PC-3 (cell line): ENCODE results near the gene ELMO2. TPM values are rescaled to one million over a fixed set of nuclear protein-coding genes. Genes with fewer than 3 reads are reported as not detected.
"Not testable (repeated sequence)": the region's sequence is repeated elsewhere in the genome, so short reads cannot be mapped to it uniquely, and the experiment has no call there.

Source experiments
- ATAC-seq: fragments of 200-7000 bp; cut with Tn5 transposase; 2 replicates; pipeline ENCODE4 v1.9.1; 2020; ENCODE audit warnings: mild to moderate bottlenecking, moderate library complexity
- BruUV-seq: library from RNA; stranded (reverse); fragments of 400-500 nt; replicated peaks from 2 replicates; lab custom pipeline; 2021; lab: Mats Ljungman, UMichigan
- CTCF ChIA-PET: fragments of 300-600 bp; sonication (Branson Sonifier 250); formaldehyde crosslinking; loops from one replicate; lab custom pipeline; 2022; ENCODE audit warnings: antibody characterized with exemption; lab: Charles Lee
- POLR2A ChIA-PET: fragments of 300-600 bp; sonication (Branson Sonifier 250); formaldehyde crosslinking; loops from one replicate; lab custom pipeline; 2022; ENCODE audit warnings: antibody characterized with exemption; ENCODE audit not compliant: unreplicated experiment; lab: Charles Lee
- DNase-seq: peaks from one replicate; pipeline ENCODE4 v3.0.0-alpha.2; 2015
- H2AFZ ChIP-seq: fragments of 300-600 bp; sonication (generic); 2 replicates; pipeline ENCODE4 v1.6.0; 2016; ENCODE audit warnings: antibody characterized with exemption, low read length
- H3F3A ChIP-seq: fragments of 300-600 bp; sonication (generic); one replicate; pipeline ENCODE4 v1.6.0; 2017; ENCODE audit warnings: antibody characterized with exemption, low read length, control low read depth, mild to moderate bottlenecking; ENCODE audit not compliant: unreplicated experiment
- H3K27ac ChIP-seq: fragments of 300-600 bp; sonication (generic); 2 replicates; pipeline ENCODE4 v1.5.1; 2016; ENCODE audit warnings: mild to moderate bottlenecking, low read length
- H3K27me3 ChIP-seq: fragments of 300-600 bp; sonication (generic); 2 replicates; pipeline ENCODE4 v1.6.1; 2016; ENCODE audit warnings: low read length, mixed read lengths
- H3K36me3 ChIP-seq: fragments of 300-600 bp; sonication (generic); 2 replicates; pipeline ENCODE4 v1.6.1; 2016; ENCODE audit warnings: low read depth, mixed run types, low read length, mixed read lengths
- H3K4me1 ChIP-seq: fragments of 300-600 bp; sonication (generic); 2 replicates; pipeline ENCODE4 v1.5.1; 2016; ENCODE audit warnings: low read length; ENCODE audit not compliant: insufficient read depth
- H3K4me2 ChIP-seq: fragments of 300-600 bp; sonication (generic); 2 replicates; pipeline ENCODE4 v1.6.0; 2016; ENCODE audit warnings: low read length
- H3K4me3 ChIP-seq: fragments of 300-600 bp; sonication (generic); 2 replicates; pipeline ENCODE4 v1.5.1; 2016; ENCODE audit warnings: mild to moderate bottlenecking, low read length, mixed read lengths
- H3K79me2 ChIP-seq: fragments of 300-600 bp; sonication (generic); 2 replicates; pipeline ENCODE4 v1.6.1; 2017; ENCODE audit warnings: low read length, mixed read lengths
- H3K9ac ChIP-seq: fragments of 300-600 bp; sonication (generic); 2 replicates; pipeline ENCODE4 v1.6.0; 2016; ENCODE audit warnings: mild to moderate bottlenecking, low read length
- H3K9me2 ChIP-seq: fragments of 300-600 bp; sonication (generic); replicated peaks from 2 replicates; pipeline ENCODE4 v1.6.1; 2016; ENCODE audit warnings: mixed run types, low read length, mixed read lengths
- H3K9me3 ChIP-seq: fragments of 300-600 bp; sonication (generic); 2 replicates; pipeline ENCODE4 v1.6.1; 2016; ENCODE audit warnings: low read length, mixed read lengths
- H4K20me1 ChIP-seq: fragments of 300-600 bp; sonication (generic); 2 replicates; pipeline ENCODE4 v1.6.1; 2016; ENCODE audit warnings: low read length, mixed read lengths
- EZH2 ChIP-seq: fragments of 300-600 bp; sonication (generic); IDR thresholded peaks from one replicate; pipeline ENCODE4 v1.6.1; 2017; ENCODE audit warnings: antibody characterized with exemption, mild to moderate bottlenecking, low read length; ENCODE audit not compliant: unreplicated experiment
- EZH2phosphoT487 ChIP-seq: fragments of 300-600 bp; sonication (generic); IDR thresholded peaks from 2 replicates; pipeline ENCODE4 v1.6.1; 2018; ENCODE audit warnings: mild to moderate bottlenecking, antibody characterized with exemption, low read length, borderline replicate concordance
- intact Hi-C: fragments of 100-400 bp; cut with micrococcal nuclease; formaldehyde crosslinking; loops from 2 replicates; pipeline ENCODE4 v1.9.0; 2023
- total RNA-seq: library from RNA; depleted of rRNA; stranded (reverse); fragments of >200 nt; gene quantifications from 2 replicates; pipeline ENCODE4 v1.2.3, GENCODE V29; 2014
- TF ChIP-seq, protein P1 (sequence below): fragments of 300-600 bp; sonication (generic); conservative IDR thresholded peaks from 2 replicates; pipeline ENCODE4 v1.5.1; 2017; ENCODE audit warnings: antibody characterized with exemption, low read depth, mild to moderate bottlenecking, low read length

ELMO2 gene
- total RNA-seq, 1 experiment from 2014 or later: 29.0 TPM

DNA sequence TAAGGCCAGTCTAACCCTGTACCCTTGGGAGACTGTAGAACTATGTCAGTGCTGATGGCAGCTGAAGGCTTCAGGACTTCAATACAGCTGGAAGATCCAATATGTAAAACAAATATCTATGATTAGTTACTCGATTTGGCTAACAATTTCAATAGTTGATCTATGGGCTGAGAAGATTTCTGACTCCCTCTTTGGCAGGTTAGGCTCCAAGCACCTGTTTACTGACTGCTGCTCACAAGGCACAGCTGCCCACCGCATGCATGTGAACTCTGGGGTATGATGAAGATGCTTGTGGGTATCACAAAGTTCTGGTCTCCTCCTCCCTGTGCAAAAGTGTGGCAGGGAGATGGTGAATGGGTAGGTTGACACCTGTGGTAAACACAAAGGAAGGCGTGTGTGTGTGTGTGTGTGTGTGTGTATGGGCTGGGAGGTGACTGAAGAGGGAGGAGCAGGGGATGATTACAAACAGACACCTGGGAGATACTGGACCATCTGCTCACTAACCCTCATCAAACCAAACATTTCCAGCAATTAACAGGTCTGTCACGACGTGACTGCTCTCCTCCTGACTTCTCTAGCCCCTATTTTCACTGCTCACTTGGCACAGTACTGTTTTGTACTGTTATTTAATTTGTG lies 18.1 kb downstream of the ELMO2 start:
- Histone ChIP-seq H3K9ac (no peak overlapping the region), H3K27me3 (no peaks in the 10 kb centered on the region), H3K9me2 (no peaks in the 10 kb centered on the region), H3K4me3 (no peak overlapping the region), H3K9me3 (no peaks in the 10 kb centered on the region), H4K20me1 (no peaks in the 10 kb centered on the region), H3K79me2 (no peaks in the 10 kb centered on the region), H3F3A (no peaks in the 10 kb centered on the region), H3K4me1 (no peaks in the 10 kb centered on the region), H3K4me2 (no peak overlapping the region), H3K36me3 (peaks cover 19% of the 10 kb centered on the region), H3K27ac (no peak overlapping the region), H2AFZ (no peak overlapping the region)
- BruUV-seq: no TSS peak
- no peak for DNase-seq
- ATAC-seq: no peak
- ChIA-PET CTCF (no interaction called here), POLR2A (no interaction called here)
- intact Hi-C loops: no loop called here
- TF ChIP-seq, protein P1, sequence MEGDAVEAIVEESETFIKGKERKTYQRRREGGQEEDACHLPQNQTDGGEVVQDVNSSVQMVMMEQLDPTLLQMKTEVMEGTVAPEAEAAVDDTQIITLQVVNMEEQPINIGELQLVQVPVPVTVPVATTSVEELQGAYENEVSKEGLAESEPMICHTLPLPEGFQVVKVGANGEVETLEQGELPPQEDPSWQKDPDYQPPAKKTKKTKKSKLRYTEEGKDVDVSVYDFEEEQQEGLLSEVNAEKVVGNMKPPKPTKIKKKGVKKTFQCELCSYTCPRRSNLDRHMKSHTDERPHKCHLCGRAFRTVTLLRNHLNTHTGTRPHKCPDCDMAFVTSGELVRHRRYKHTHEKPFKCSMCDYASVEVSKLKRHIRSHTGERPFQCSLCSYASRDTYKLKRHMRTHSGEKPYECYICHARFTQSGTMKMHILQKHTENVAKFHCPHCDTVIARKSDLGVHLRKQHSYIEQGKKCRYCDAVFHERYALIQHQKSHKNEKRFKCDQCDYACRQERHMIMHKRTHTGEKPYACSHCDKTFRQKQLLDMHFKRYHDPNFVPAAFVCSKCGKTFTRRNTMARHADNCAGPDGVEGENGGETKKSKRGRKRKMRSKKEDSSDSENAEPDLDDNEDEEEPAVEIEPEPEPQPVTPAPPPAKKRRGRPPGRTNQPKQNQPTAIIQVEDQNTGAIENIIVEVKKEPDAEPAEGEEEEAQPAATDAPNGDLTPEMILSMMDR: no peak
- TF ChIP-seq EZH2 (no peak), EZH2phosphoT487 (no peak)

DNA sequence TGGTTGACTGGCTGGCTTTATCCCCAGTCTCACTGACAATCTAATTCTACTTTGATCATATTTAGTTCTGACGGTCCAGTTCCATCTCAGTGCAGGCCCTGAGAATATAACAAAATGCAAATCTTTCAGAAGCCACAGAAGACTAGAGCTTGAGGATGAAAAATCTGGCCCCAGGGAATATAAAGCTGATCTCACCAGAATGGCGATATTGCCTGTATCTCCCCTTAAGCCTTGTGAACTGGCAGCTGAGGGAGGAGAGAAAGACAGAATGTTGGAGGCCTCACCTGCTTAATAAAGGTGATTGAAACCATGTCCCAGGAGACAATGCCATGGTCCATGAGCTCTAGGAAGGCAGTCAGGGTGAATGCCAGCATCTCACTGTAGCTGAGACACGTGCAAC lies 19.4 kb downstream of the ELMO2 start:
- H3K27ac ChIP-seq, H3K4me3 ChIP-seq, H3K9ac ChIP-seq, ATAC-seq, H3K9me3 ChIP-seq, DNase-seq, H2AFZ ChIP-seq, H3F3A ChIP-seq, intact Hi-C loops, BruUV-seq, H3K4me2 ChIP-seq, H3K79me2 ChIP-seq, H4K20me1 ChIP-seq, H3K27me3 ChIP-seq, H3K4me1 ChIP-seq, H3K9me2 ChIP-seq, POLR2A ChIA-PET, CTCF ChIA-PET: not testable (repeated sequence)
- peaks cover 17% of the 10 kb centered on the region; the same call in 1 of the 2 replicates for H3K36me3 ChIP-seq

DNA sequence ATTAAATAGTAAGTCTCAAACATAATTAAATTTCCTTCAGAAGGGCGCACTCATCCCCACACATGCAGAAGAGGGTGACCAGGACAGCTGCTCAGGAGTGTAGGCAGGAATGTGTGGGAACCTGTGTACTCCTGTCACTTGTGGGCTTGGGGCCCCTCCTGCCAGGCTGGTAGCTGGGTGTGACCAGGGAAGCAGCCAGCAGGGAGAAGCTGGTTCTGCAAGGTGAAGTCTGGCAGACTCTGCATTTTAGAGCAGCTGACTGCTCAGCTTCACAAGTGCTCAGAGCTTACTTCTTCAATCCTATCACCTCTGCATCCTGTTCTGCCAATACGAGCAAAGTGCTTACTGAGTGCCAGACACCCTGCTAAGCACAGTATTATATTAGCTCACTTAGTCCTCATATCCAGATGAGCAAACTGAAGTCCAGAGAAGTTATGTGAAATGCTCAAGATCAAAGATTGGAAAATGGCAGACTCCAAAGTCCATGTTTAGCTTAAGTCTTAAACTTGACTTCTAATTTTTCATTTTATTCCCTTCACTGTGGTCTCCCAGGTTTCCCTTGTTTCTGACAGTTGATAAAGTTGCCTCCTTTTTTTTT lies 27.9 kb downstream of the ELMO2 start:
- BruUV-seq: no TSS peak

More for the DNA sequence above, 27.9 kb downstream of the ELMO2 start:
- ATAC-seq: no peak
- no peak overlapping the region for H3K9ac ChIP-seq
- H3K4me3 ChIP-seq: no peak overlapping the region
- H2AFZ ChIP-seq: no peak overlapping the region
- H3K9me3 ChIP-seq: no peaks in the 10 kb centered on the region
- POLR2A ChIA-PET: no interaction called here
- no peaks in the 10 kb centered on the region for H3K9me2 ChIP-seq
- DNase-seq: no peak
- no peaks in the 10 kb centered on the region for H3K79me2 ChIP-seq
- H3K36me3 ChIP-seq: peaks cover 29% of the 10 kb centered on the region
- H3F3A ChIP-seq: no peaks in the 10 kb centered on the region
- CTCF ChIA-PET: no interaction called here
- H3K27ac ChIP-seq: no peak overlapping the region
- H3K4me1 ChIP-seq: no peaks in the 10 kb centered on the region
- H3K4me2 ChIP-seq: no peak overlapping the region
- TF ChIP-seq EZH2: no peak
- TF ChIP-seq, protein P1: no peak
- TF ChIP-seq EZH2phosphoT487: no peak
- H4K20me1 ChIP-seq: no peaks in the 10 kb centered on the region
- intact Hi-C loops: no loop called here
- no peaks in the 10 kb centered on the region for H3K27me3 ChIP-seq
